ENCODE results near the gene CAV3. TPM values are rescaled to one million over a fixed set of nuclear protein-coding genes. Genes with fewer than 3 reads are reported as not detected.

CAV3 gene
- total and polyA plus RNA-seq, 9 of the 15 experiments (the other 6 are each of a cell fraction or from before 2014, with no cell fraction given): not detected

GRCh38 chr3:8761866-8762265, 28.3 kb downstream of the CAV3 start:
- Histone ChIP-seq H3K79me2 (ENCODE audit: control insufficient read depth, insufficient read depth, low read length) (no peaks in the 10 kb centered on the region), H3K4me2 (ENCODE audit: insufficient read depth, low read length) (no peak overlapping the region), H3K27ac (ENCODE audit: extremely low read depth, low read depth, low read length) (no peak overlapping the region), H2AFZ (ENCODE audit: low read depth, low read length) (no peak overlapping the region), H3K9me3 (replicated peaks; ENCODE audit: control insufficient read depth, insufficient read depth, low read depth, low read length) (no peaks in the 10 kb centered on the region), H4K20me1 (replicated peaks; ENCODE audit: control insufficient read depth, insufficient read depth, low read length) (no peaks in the 10 kb centered on the region), H3K27me3 (ENCODE audit: control insufficient read depth in 2 of 2, insufficient read depth in 2 of 2, low read length in 2 of 2) (peaks cover 24 to 62% of the 10 kb centered on the region in 2 experiments; a peak in 4 of 5 replicates), H3K4me3 (no peak overlapping the region), H3K9me1 (ENCODE audit: control insufficient read depth, insufficient read depth, low read length) (no peaks in the 10 kb centered on the region), H3K9ac (ENCODE audit: insufficient read depth in 1 of 2, low read depth in 2 of 2, low read length in 2 of 2) (no peak overlapping the region), H3K4me1 (replicated peaks in 1 of 2; ENCODE audit: control insufficient read depth in 2 of 2, insufficient read depth in 2 of 2, low read length in 2 of 2) (no peaks in the 10 kb centered on the region), H3K36me3 (ENCODE audit: control insufficient read depth, insufficient read depth, low read length) (no peaks in the 10 kb centered on the region)
- ChIA-PET POLR2A (interaction anchor here (0.6 to 1.4 kb wide), 4 partner anchors 10 to 212 kb away, joined by 3 to 6 read pairs (median 4); no protein-coding TSS in a partner anchor), CTCF (ENCODE audit: low intra/inter-chr PET ratio) (no interaction called here)
- DNase-seq (ENCODE audit: extremely low read depth in 1 of 4, low spot score in 3 of 4) (no peak), ATAC-seq (no peak), FAIRE-seq (no peak)
- BruUV-seq (replicated peaks): no TSS peak
- intact Hi-C loops (cut with micrococcal nuclease): no loop called here
- 3% methylated on average over 5 of the region's 5 CpGs for WGBS (ENCODE audit: insufficient coverage, low coverage, missing lambda C conversion rate)
- in situ Hi-C loops (cut with MboI): no loop called here
- TF ChIP-seq, protein P1, sequence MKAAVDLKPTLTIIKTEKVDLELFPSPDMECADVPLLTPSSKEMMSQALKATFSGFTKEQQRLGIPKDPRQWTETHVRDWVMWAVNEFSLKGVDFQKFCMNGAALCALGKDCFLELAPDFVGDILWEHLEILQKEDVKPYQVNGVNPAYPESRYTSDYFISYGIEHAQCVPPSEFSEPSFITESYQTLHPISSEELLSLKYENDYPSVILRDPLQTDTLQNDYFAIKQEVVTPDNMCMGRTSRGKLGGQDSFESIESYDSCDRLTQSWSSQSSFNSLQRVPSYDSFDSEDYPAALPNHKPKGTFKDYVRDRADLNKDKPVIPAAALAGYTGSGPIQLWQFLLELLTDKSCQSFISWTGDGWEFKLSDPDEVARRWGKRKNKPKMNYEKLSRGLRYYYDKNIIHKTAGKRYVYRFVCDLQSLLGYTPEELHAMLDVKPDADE (conservative IDR thresholded peaks at IDR 0.05; ENCODE audit: control insufficient read depth, low read depth, low read length): no peak
- TF ChIP-seq ZNF696 (CRISPR knock-in tag; conservative IDR thresholded peaks at IDR 0.05) (no peak), BRD9 (IDR thresholded peaks at IDR 0.05; ENCODE audit: low read depth, partially characterized antibody) (no peak), MEIS2 (IDR thresholded peaks at IDR 0.05; ENCODE audit: partially characterized antibody) (no peak), ZNF79 (CRISPR knock-in tag; IDR thresholded peaks at IDR 0.05; ENCODE audit: low read depth) (no peak), MEF2A (IDR thresholded peaks at IDR 0.05; ENCODE audit: control insufficient read depth, low read depth, low read length) (no peak), ILF3 (IDR thresholded peaks at IDR 0.05; ENCODE audit: borderline replicate concordance) (no peak), POLR2A (conservative IDR thresholded peaks at IDR 0.05) (no peak), ZNF75A (CRISPR knock-in tag; IDR thresholded peaks at IDR 0.05) (no peak), ZNF583 (CRISPR knock-in tag; IDR thresholded peaks at IDR 0.05) (no peak), CHD4 (IDR thresholded peaks at IDR 0.05; ENCODE audit: insufficient read depth, insufficient replicate concordance, low read depth, low read length, poor library complexity, severe bottlenecking) (no peak), PURB (CRISPR knock-in tag; IDR thresholded peaks at IDR 0.05; ENCODE audit: low read depth) (no peak), FOXP1 (CRISPR knock-in tag; IDR thresholded peaks at IDR 0.05) (no peak), TEAD2 (tag; IDR thresholded peaks at IDR 0.05) (no peak), BACH1 (tag; IDR thresholded peaks at IDR 0.05) (no peak)
- TF ChIP-seq, protein P2, sequence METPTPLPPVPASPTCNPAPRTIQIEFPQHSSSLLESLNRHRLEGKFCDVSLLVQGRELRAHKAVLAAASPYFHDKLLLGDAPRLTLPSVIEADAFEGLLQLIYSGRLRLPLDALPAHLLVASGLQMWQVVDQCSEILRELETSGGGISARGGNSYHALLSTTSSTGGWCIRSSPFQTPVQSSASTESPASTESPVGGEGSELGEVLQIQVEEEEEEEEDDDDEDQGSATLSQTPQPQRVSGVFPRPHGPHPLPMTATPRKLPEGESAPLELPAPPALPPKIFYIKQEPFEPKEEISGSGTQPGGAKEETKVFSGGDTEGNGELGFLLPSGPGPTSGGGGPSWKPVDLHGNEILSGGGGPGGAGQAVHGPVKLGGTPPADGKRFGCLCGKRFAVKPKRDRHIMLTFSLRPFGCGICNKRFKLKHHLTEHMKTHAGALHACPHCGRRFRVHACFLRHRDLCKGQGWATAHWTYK (CRISPR knock-in tag; IDR thresholded peaks at IDR 0.05): no peak
- TF ChIP-seq, protein P3, sequence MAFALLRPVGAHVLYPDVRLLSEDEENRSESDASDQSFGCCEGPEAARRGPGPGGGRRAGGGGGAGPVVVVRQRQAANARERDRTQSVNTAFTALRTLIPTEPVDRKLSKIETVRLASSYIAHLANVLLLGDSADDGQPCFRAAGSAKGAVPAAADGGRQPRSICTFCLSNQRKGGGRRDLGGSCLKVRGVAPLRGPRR (CRISPR knock-in tag; IDR thresholded peaks at IDR 0.05): no peak
